IMR-90 (cell line): Measurements from ENCODE around the gene SRP19. TPM values are rescaled to one million over a fixed set of nuclear protein-coding genes. Genes with fewer than 3 reads are reported as not detected.

Experiments used
- ATAC-seq: fragments of 200-7000 bp; cut with Tn5 transposase; 2 replicates; pipeline ENCODE4 v1.9.1; 2020; ENCODE audit warnings: low read depth, mild to moderate bottlenecking, moderate library complexity
- BruUV-seq: library from RNA; stranded (reverse); fragments of 400-500 nt; replicated peaks from 2 replicates; lab custom pipeline; 2021; lab: Mats Ljungman, UMichigan
- CTCF ChIA-PET: fragments of 300-600 bp; formaldehyde crosslinking; extraction: SDS; loops from one replicate; lab custom pipeline; 2021; ENCODE audit warnings: antibody characterized with exemption; lab: Yijun Ruan, JAX
- POLR2A ChIA-PET: fragments of 300-600 bp; sonication (Branson Sonifier 250); formaldehyde crosslinking; loops from one replicate; lab custom pipeline; 2022; ENCODE audit warnings: antibody characterized with exemption; ENCODE audit not compliant: unreplicated experiment; lab: Charles Lee
- DNase-seq: peaks from one replicate; pipeline ENCODE4 v3.0.0; 2013
- H2AFZ ChIP-seq: replicated peaks from 2 replicates; pipeline ENCODE3; 2013; ENCODE audit warnings: low read length, mild to moderate bottlenecking; ENCODE audit not compliant: poor library complexity
- H2AK5ac ChIP-seq: 2 replicates; pipeline ENCODE4 v1.6.1; 2013; ENCODE audit warnings: low read depth, low read length, inconsistent platforms
- H2AK9ac ChIP-seq: replicated peaks from 2 replicates; pipeline ENCODE3; 2013; ENCODE audit warnings: mild to moderate bottlenecking, low read depth, low read length, moderate library complexity; ENCODE audit not compliant: poor library complexity
- H2BK120ac ChIP-seq: 2 replicates; pipeline ENCODE4 v1.6.1; 2013; ENCODE audit warnings: low read depth, low read length, inconsistent platforms
- H2BK15ac ChIP-seq: 3 replicates; pipeline ENCODE4 v1.6.1; 2013; ENCODE audit warnings: low read depth, low read length, inconsistent platforms
- H2BK20ac ChIP-seq: 2 replicates; pipeline ENCODE4 v1.6.1; 2013; ENCODE audit warnings: low read depth, mild to moderate bottlenecking, inconsistent platforms, low read length, moderate library complexity
- H2BK5ac ChIP-seq: 2 replicates; pipeline ENCODE4 v1.6.1; 2013; ENCODE audit warnings: mild to moderate bottlenecking, low read depth, low read length, inconsistent platforms; ENCODE audit not compliant: poor library complexity, severe bottlenecking
- H3K14ac ChIP-seq: replicated peaks from 2 replicates; pipeline ENCODE4 v1.6.1; 2013; ENCODE audit warnings: low read depth, low read length, inconsistent platforms
- H3K18ac ChIP-seq: 2 replicates; pipeline ENCODE4 v1.6.1; 2013; ENCODE audit warnings: low read depth, low read length, control low read depth
- H3K23ac ChIP-seq: 2 replicates; pipeline ENCODE4 v1.6.1; 2013; ENCODE audit warnings: low read depth, low read length, inconsistent platforms
- H3K27ac ChIP-seq: 2 replicates; pipeline ENCODE4 v1.5.1; 2013; ENCODE audit warnings: mild to moderate bottlenecking, control low read depth, low read length; ENCODE audit not compliant: insufficient read depth
- H3K27me3 ChIP-seq: 2 replicates; pipeline ENCODE4 v1.6.1; 2013; ENCODE audit warnings: low read length; ENCODE audit not compliant: control insufficient read depth, insufficient read depth
- H3K36me3 ChIP-seq: 2 replicates; pipeline ENCODE4 v1.6.1; 2013; ENCODE audit warnings: low read length, mixed read lengths; ENCODE audit not compliant: control insufficient read depth, insufficient read depth
- H3K4ac ChIP-seq: 2 replicates; pipeline ENCODE4 v1.6.1; 2013; ENCODE audit warnings: low read depth, low read length, inconsistent platforms
- H3K4me1 ChIP-seq: 2 replicates; pipeline ENCODE4 v1.6.1; 2013; ENCODE audit warnings: low read length, mixed read lengths; ENCODE audit not compliant: control insufficient read depth, insufficient read depth
- H3K4me2 ChIP-seq: 2 replicates; pipeline ENCODE4 v1.6.1; 2013; ENCODE audit warnings: low read depth, mild to moderate bottlenecking, control low read depth, low read length, moderate library complexity
- H3K4me3 ChIP-seq: 2 replicates; pipeline ENCODE4 v1.5.1; 2013; ENCODE audit warnings: low read depth, mild to moderate bottlenecking, control low read depth, low read length, moderate library complexity; ENCODE audit not compliant: insufficient read depth
- H3K56ac ChIP-seq: 2 replicates; pipeline ENCODE4 v1.6.1; 2013; ENCODE audit warnings: low read length, inconsistent platforms; ENCODE audit not compliant: insufficient read depth; ENCODE audit errors: extremely low read depth
- H3K79me1 ChIP-seq, 2 experiments: 2 replicates each; pipeline ENCODE4 v1.6.1; 2013; ENCODE audit warnings: low read length in 2 of 2, inconsistent platforms in 1 of 2, low read depth in 1 of 2
- H3K9ac ChIP-seq: 2 replicates; pipeline ENCODE4 v1.6.1; 2013; ENCODE audit warnings: low read depth, low read length, control low read depth
- H3K9me1 ChIP-seq: 2 replicates; pipeline ENCODE4 v1.6.1; 2013; ENCODE audit warnings: low read length, inconsistent platforms; ENCODE audit not compliant: insufficient read depth
- H3K9me3 ChIP-seq: 2 replicates; pipeline ENCODE4 v1.6.1; 2013; ENCODE audit warnings: low read length; ENCODE audit not compliant: control insufficient read depth, insufficient read depth
- H4K20me1 ChIP-seq: 2 replicates; pipeline ENCODE4 v1.6.1; 2013; ENCODE audit warnings: low read length, inconsistent platforms; ENCODE audit not compliant: insufficient read depth
- H4K5ac ChIP-seq: 2 replicates; pipeline ENCODE4 v1.6.1; 2013; ENCODE audit warnings: mild to moderate bottlenecking, low read depth, low read length, control low read depth
- H4K8ac ChIP-seq, 2 experiments: 2 replicates each; pipeline ENCODE4 v1.6.1; 2013; ENCODE audit warnings: low read depth in 2 of 2, low read length in 2 of 2, control low read depth in 1 of 2, inconsistent platforms in 1 of 2
- H4K91ac ChIP-seq: 2 replicates; pipeline ENCODE4 v1.6.1; 2013; ENCODE audit warnings: low read depth, low read length, inconsistent platforms; ENCODE audit not compliant: insufficient read depth
- BHLHE40 ChIP-seq: fragments of 150-350 bp; IDR thresholded peaks from 2 replicates; pipeline ENCODE4 v1.6.1; 2016; ENCODE audit warnings: mild to moderate bottlenecking, low read depth, low read length
- CEBPB ChIP-seq: IDR thresholded peaks from 2 replicates; pipeline ENCODE4 v1.6.1; 2012; ENCODE audit warnings: low read depth, low read length, improper control_type of control experiment
- CHD1 ChIP-seq: IDR thresholded peaks from 2 replicates; pipeline ENCODE4 v1.6.1; 2012; ENCODE audit warnings: low read depth, low read length, improper control_type of control experiment
- CTCF ChIP-seq: conservative IDR thresholded peaks from 2 replicates; pipeline ENCODE4 v1.5.1; 2012; ENCODE audit warnings: mild to moderate bottlenecking, low read depth, low read length, improper control_type of control experiment
- ELK1 ChIP-seq: fragments of 150-350 bp; IDR thresholded peaks from 2 replicates; pipeline ENCODE4 v1.6.1; 2016; ENCODE audit warnings: low read depth, mild to moderate bottlenecking, low read length, moderate library complexity, borderline replicate concordance
- FOS ChIP-seq: fragments of 150-350 bp; IDR thresholded peaks from 2 replicates; pipeline ENCODE4 v1.6.1; 2016; ENCODE audit warnings: low read depth, low read length
- MAFK ChIP-seq: IDR thresholded peaks from 2 replicates; pipeline ENCODE4 v1.6.1; 2012; ENCODE audit warnings: low read depth, low read length, improper control_type of control experiment
- MAZ ChIP-seq: IDR thresholded peaks from 2 replicates; pipeline ENCODE4 v1.6.1; 2012; ENCODE audit warnings: low read depth, mild to moderate bottlenecking, low read length, improper control_type of control experiment, moderate library complexity, borderline replicate concordance
- MXI1 ChIP-seq: IDR thresholded peaks from 2 replicates; pipeline ENCODE4 v1.6.1; 2012; ENCODE audit warnings: low read depth, mild to moderate bottlenecking, low read length, moderate library complexity, borderline replicate concordance
- NFE2L2 ChIP-seq: fragments of 150-350 bp; IDR thresholded peaks from 2 replicates; pipeline ENCODE4 v1.6.1; 2016; ENCODE audit warnings: low read depth, mild to moderate bottlenecking, low read length
- POLR2A ChIP-seq: IDR thresholded peaks from 2 replicates; pipeline ENCODE4 v1.6.1; 2012; ENCODE audit warnings: mild to moderate bottlenecking, low read depth, low read length
- RAD21 ChIP-seq: IDR thresholded peaks from 2 replicates; pipeline ENCODE4 v1.6.1; 2012; ENCODE audit warnings: low read length, improper control_type of control experiment
- RCOR1 ChIP-seq: IDR thresholded peaks from 2 replicates; pipeline ENCODE4 v1.6.1; 2012; ENCODE audit warnings: mild to moderate bottlenecking, low read length, improper control_type of control experiment; ENCODE audit not compliant: insufficient replicate concordance
- RFX5 ChIP-seq: IDR thresholded peaks from 2 replicates; pipeline ENCODE4 v1.8.0; 2012; ENCODE audit warnings: low read depth, mild to moderate bottlenecking, low read length, moderate library complexity
- SMC3 ChIP-seq: fragments of 150-350 bp; IDR thresholded peaks from 2 replicates; pipeline ENCODE4 v1.6.1; 2016; ENCODE audit warnings: low read depth, mild to moderate bottlenecking, antibody characterized with exemption, low read length, moderate library complexity
- USF2 ChIP-seq: fragments of 150-350 bp; IDR thresholded peaks from 2 replicates; pipeline ENCODE4 v1.6.1; 2017; ENCODE audit warnings: mild to moderate bottlenecking, antibody characterized with exemption, low read length, low read depth
- WGBS, 2 experiments: methylation state at CpG; one replicate each; pipeline versions ENCODE4 v1.1.5 to v1.1.7; 2013; ENCODE audit warnings: missing lambda C conversion rate in 2 of 2; ENCODE audit not compliant: insufficient read length in 1 of 2; ENCODE audit errors: extremely low coverage in 2 of 2; 5-methylcytosine and 5-hydroxymethylcytosine counted together
- dilution Hi-C: fragments of 300-500 bp; cut with HindIII; formaldehyde crosslinking; loops from one replicate; pipeline ENCODE4 v1.14.3; 2018; ENCODE audit warnings: low sequenced_read_pairs; ENCODE audit not compliant: unreplicated experiment
- in situ Hi-C: fragments of 300-500 bp; cut with MboI; formaldehyde crosslinking; loops from 3 replicates; pipeline ENCODE4 v1.14.3; 2019; ENCODE audit warnings: low sequenced_read_pairs, inconsistent platforms, mixed read lengths
- intact Hi-C: fragments of 100-400 bp; cut with micrococcal nuclease; formaldehyde crosslinking; loops from 2 replicates; pipeline ENCODE4 v1.10.0; 2022
- polyA plus RNA-seq, 3 experiments: library from polyadenylated mRNA; depleted of rRNA; stranded (reverse); fragments of >200 nt; gene quantifications; 2 replicates each; pipeline ENCODE4 v1.2.3, GENCODE V29; 2012; ENCODE audit warnings: low replicate concordance in 1 of 3
- total RNA-seq: library from RNA; depleted of rRNA; stranded (reverse); fragments of >200 nt; gene quantifications from 2 replicates; pipeline ENCODE4 v1.2.3, GENCODE V29; 2012

The SRP19 gene
- total and polyA plus RNA-seq, 2 of the 4 experiments (the other 2 are of a cell fraction) = 10.0 to 61.5 TPM

- Histone ChIP-seq H4K20me1 (no peaks in the 10 kb centered on the region), H3K9me1 (no peaks in the 10 kb centered on the region), H2AK5ac (no peak overlapping the region), H4K5ac (no peak overlapping the region), H3K4me2 (no peak overlapping the region), H3K14ac (no peak overlapping the region), H2BK20ac (no peak overlapping the region), H4K8ac (no peak overlapping the region), H3K18ac (no peak overlapping the region), H4K91ac (no peak overlapping the region), H3K27ac (no peak overlapping the region), H3K56ac (no peak overlapping the region), H3K9me3 (no peaks in the 10 kb centered on the region), H3K27me3 (no peaks in the 10 kb centered on the region), H3K36me3 (peaks cover 13% of the 10 kb centered on the region), H3K79me1 (no peaks in the 10 kb centered on the region), H2AFZ (no peak overlapping the region), H3K4ac (no peak overlapping the region), H2AK9ac (no peak overlapping the region), H3K4me3 (no peak overlapping the region), H2BK120ac (no peak overlapping the region), H2BK15ac (no peak overlapping the region), H3K9ac (no peak overlapping the region), H3K4me1 (no peaks in the 10 kb centered on the region), H3K23ac (no peak overlapping the region), H2BK5ac (no peak overlapping the region)
- ChIA-PET CTCF (no interaction called here), POLR2A (no interaction called here)
- in situ Hi-C loops = no loop called here
- WGBS, 2 experiments = no CpG with 5 or more reads among the region's 13 CpGs
- intact Hi-C loops = loop anchor here (1.0 kb wide), 1 partner anchor 22 kb away; no protein-coding TSS in a partner anchor
- dilution Hi-C loops = no loop called here
- ATAC-seq (no peak), DNase-seq (no peak)
- BruUV-seq = no TSS peak
- no peak for TF ChIP-seq BHLHE40
- no peak for TF ChIP-seq NFE2L2
- no peak for TF ChIP-seq CHD1
- no peak for TF ChIP-seq RCOR1
- no peak for TF ChIP-seq MAZ
- TF ChIP-seq USF2 = no peak
- TF ChIP-seq MXI1 = no peak
- no peak for TF ChIP-seq MAFK
- TF ChIP-seq RFX5 = no peak
- TF ChIP-seq SMC3 = no peak
- no peak for TF ChIP-seq FOS
- TF ChIP-seq POLR2A = no peak
- no peak for TF ChIP-seq ELK1
- no peak for TF ChIP-seq RAD21
- no peak for TF ChIP-seq CTCF
- TF ChIP-seq CEBPB = no peak
Measured at GRCh38 chr5:112833971-112834370, 27.1 kb upstream of the SRP19 start.
